CD4-positive, alpha-beta T cell (primary cell): ENCODE results near the gene RUNX2. TPM values are rescaled to one million over a fixed set of nuclear protein-coding genes. Genes with fewer than 3 reads are reported as not detected.

Experiments
- ATAC-seq: fragments of 200-7000 bp; cut with Tn5 transposase; one replicate; pipeline ENCODE4 v1.10.0; 2022; ENCODE audit warnings: mild to moderate bottlenecking; ENCODE audit not compliant: poor library complexity
- CTCF ChIA-PET: fragments of 350-600 bp; sonication (Branson Sonifier 250); formaldehyde crosslinking; loops from one replicate; lab custom pipeline; 2021; ENCODE audit warnings: antibody characterized with exemption, inconsistent platforms; lab: Charles Lee
- POLR2A ChIA-PET: fragments of 350-600 bp; sonication (Branson Sonifier 250); formaldehyde crosslinking; loops from one replicate; lab custom pipeline; 2021; ENCODE audit warnings: antibody characterized with exemption, inconsistent platforms; lab: Charles Lee
- DNase-seq, 14 experiments: peaks; one replicate each; pipeline ENCODE4 v3.0.0-alpha.2; 2013 to 2020; ENCODE audit warnings: mixed read lengths in 2 of 14
- H3K27ac ChIP-seq, 2 donors: one replicate each; pipeline versions ENCODE4 v1.5.1 to v1.7.0; 2013; ENCODE audit warnings: low read length in 2 of 2, low read depth in 1 of 2, mild to moderate bottlenecking in 1 of 2
- H3K27me3 ChIP-seq, 2 experiments: 1 replicate in 1 of 2; 2 replicates in 1 of 2; pipeline versions ENCODE4 v1.6.1 to v1.7.0; 2013; ENCODE audit warnings: low read length in 2 of 2, control low read depth in 1 of 2, mild to moderate bottlenecking in 1 of 2, moderate library complexity in 1 of 2; ENCODE audit not compliant: insufficient read depth in 2 of 2, control insufficient read depth in 1 of 2
- H3K36me3 ChIP-seq: one replicate; pipeline ENCODE4 v1.6.1; 2013; ENCODE audit warnings: low read length, control low read depth; ENCODE audit not compliant: insufficient read depth
- H3K4me1 ChIP-seq: one replicate; pipeline ENCODE4 v1.6.1; 2013; ENCODE audit warnings: low read length, control low read depth; ENCODE audit not compliant: insufficient read depth
- H3K4me3 ChIP-seq: one replicate; pipeline ENCODE4 v1.5.1; 2013; ENCODE audit warnings: mild to moderate bottlenecking, low read length, moderate library complexity
- H3K9me3 ChIP-seq, 2 experiments: 1 replicate in 1 of 2; 2 replicates in 1 of 2; pipeline versions ENCODE4 v1.6.1 to v1.7.0; 2013; ENCODE audit warnings: low read length in 2 of 2, mild to moderate bottlenecking in 2 of 2, control low read depth in 1 of 2, moderate library complexity in 1 of 2; ENCODE audit not compliant: control insufficient read depth in 1 of 2, insufficient read depth in 1 of 2
- H3K27ac Mint-ChIP-seq: one replicate; pipeline ENCODE4 v1.8.0; 2020; ENCODE audit warnings: mixed read lengths
- H3K27me3 Mint-ChIP-seq: one replicate; pipeline ENCODE4 v1.8.0; 2021; ENCODE audit warnings: mixed read lengths
- H3K36me3 Mint-ChIP-seq: one replicate; pipeline ENCODE4 v1.8.0; 2021; ENCODE audit warnings: low read depth, mixed read lengths
- H3K4me1 Mint-ChIP-seq: one replicate; pipeline ENCODE4 v1.8.0; 2021; ENCODE audit warnings: low read depth, mixed read lengths
- H3K4me3 Mint-ChIP-seq: one replicate; pipeline ENCODE4 v1.8.0; 2020; ENCODE audit warnings: mild to moderate bottlenecking, mixed read lengths
- H3K9me3 Mint-ChIP-seq: one replicate; pipeline ENCODE4 v1.8.0; 2020; ENCODE audit warnings: mixed read lengths
- intact Hi-C, 2 experiments: fragments of 100-400 bp; cut with DNase I in 1 of 2; cut with micrococcal nuclease in 1 of 2; formaldehyde crosslinking; loops; one replicate each; pipeline versions ENCODE4 v1.15.1 to v1.9.0; 2023 to 2025; cut with DNase I, micrococcal nuclease
- total RNA-seq, 174 experiments: library from RNA in 2 of 174; stranded (reverse) in 2 of 174; gene quantifications; one replicate each; pipeline ENCODE4 v1.2.3 and lab custom pipeline; 2021 to 2026
- TF ChIP-seq, protein P1 (sequence below): fragments of 200-600 bp; IDR thresholded peaks from one replicate; pipeline ENCODE4 v1.8.0; 2022; ENCODE audit warnings: antibody characterized with exemption, mild to moderate bottlenecking

Gene RUNX2
- total RNA-seq, 2 experiments from 2014 or later, result 17.5 to 18.0 TPM

- CTCF ChIA-PET, result no interaction called here
- Mint-ChIP-seq H3K4me1 (peaks cover 22% of the 10 kb centered on the region), H3K27ac (no peak overlapping the region), H3K9me3 (no peaks in the 10 kb centered on the region), H3K27me3 (peaks cover 5% of the 10 kb centered on the region), H3K4me3 (no peak overlapping the region), H3K36me3 (no peaks in the 10 kb centered on the region)
- no peak for DNase-seq
- H3K36me3 ChIP-seq, result no peaks in the 10 kb centered on the region
- no peak overlapping the region for H3K27ac ChIP-seq
- POLR2A ChIA-PET, result no interaction called here
- H3K4me1 ChIP-seq, result peaks cover 30% of the 10 kb centered on the region
- no peaks in the 10 kb centered on the region for H3K27me3 ChIP-seq
- no peak overlapping the region for H3K4me3 ChIP-seq
- intact Hi-C loops, result loop anchor here (5.0 to 10.0 kb wide), 3 partner anchors 290 to 857 kb away; no protein-coding TSS in a partner anchor
- TF ChIP-seq, protein P1, sequence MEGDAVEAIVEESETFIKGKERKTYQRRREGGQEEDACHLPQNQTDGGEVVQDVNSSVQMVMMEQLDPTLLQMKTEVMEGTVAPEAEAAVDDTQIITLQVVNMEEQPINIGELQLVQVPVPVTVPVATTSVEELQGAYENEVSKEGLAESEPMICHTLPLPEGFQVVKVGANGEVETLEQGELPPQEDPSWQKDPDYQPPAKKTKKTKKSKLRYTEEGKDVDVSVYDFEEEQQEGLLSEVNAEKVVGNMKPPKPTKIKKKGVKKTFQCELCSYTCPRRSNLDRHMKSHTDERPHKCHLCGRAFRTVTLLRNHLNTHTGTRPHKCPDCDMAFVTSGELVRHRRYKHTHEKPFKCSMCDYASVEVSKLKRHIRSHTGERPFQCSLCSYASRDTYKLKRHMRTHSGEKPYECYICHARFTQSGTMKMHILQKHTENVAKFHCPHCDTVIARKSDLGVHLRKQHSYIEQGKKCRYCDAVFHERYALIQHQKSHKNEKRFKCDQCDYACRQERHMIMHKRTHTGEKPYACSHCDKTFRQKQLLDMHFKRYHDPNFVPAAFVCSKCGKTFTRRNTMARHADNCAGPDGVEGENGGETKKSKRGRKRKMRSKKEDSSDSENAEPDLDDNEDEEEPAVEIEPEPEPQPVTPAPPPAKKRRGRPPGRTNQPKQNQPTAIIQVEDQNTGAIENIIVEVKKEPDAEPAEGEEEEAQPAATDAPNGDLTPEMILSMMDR, result no peak
- H3K9me3 ChIP-seq, result no peaks in the 10 kb centered on the region
- ATAC-seq, result no peak
Measured at GRCh38 chr6:45712076-45712475, 383.9 kb downstream of the RUNX2 start.

GRCh38 chr6:45712786-45713185, 384.7 kb downstream of the RUNX2 start:
- TF ChIP-seq, protein P1, result no peak
- ChIA-PET CTCF (no interaction called here), POLR2A (no interaction called here)
- no peak for ATAC-seq
- peak in 2 of 14 experiments; percentile 20 to 28 for DNase-seq
- Mint-ChIP-seq H3K27me3 (peaks cover 5% of the 10 kb centered on the region), H3K4me1 (peaks cover 22% of the 10 kb centered on the region), H3K4me3 (no peak overlapping the region), H3K36me3 (no peaks in the 10 kb centered on the region), H3K9me3 (no peaks in the 10 kb centered on the region), H3K27ac (no peak overlapping the region)
- Histone ChIP-seq H3K27me3 (no peaks in the 10 kb centered on the region), H3K4me1 (peaks cover 23% of the 10 kb centered on the region), H3K36me3 (no peaks in the 10 kb centered on the region), H3K4me3 (no peak overlapping the region), H3K27ac (no peak overlapping the region), H3K9me3 (no peaks in the 10 kb centered on the region)
- intact Hi-C loops, result loop anchor here (5.0 to 10.0 kb wide), 3 partner anchors 290 to 858 kb away; no protein-coding TSS in a partner anchor

Other genes with a start within 250 kb of the RUNX2 start
- 10 to 100 TPM in 1 of 2 experiments, 1 to 10 TPM in 1; 8.9 to 10.5 TPM for gene SUPT3H, start 49.6 kb downstream of the RUNX2 start, total RNA-seq